Measurements from ENCODE around the gene ABHD14A.

ABHD14A gene

GRCh38 chr3:51958603-51959521 lies 16.0 kb upstream of the ABHD14A start:
- no peak for DNase-seq

DNA sequence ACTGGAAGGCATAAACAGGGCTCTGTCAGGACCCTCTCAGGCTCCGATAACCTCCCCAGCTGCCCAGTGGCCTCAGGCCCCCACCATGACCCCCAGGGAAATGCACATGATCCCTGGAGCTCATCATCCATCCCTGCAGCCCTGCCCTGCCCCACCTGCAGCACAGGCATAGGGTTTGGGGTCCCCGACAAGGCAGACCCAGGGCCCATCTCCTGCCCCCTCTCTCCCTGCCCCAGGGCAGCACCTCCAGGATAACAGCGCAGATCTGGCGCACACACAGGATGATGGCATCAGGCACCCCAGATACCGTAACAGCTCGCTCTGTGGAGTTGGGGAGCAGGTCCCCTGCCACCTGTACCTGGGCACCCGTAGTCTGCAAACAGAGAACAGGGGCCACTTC lies 15.2 kb upstream of the ABHD14A start:
- DNase-seq = no peak

GRCh38 chr3:51960386-51960785 lies 14.5 kb upstream of the ABHD14A start:
- DNase-seq = no peak

DNA sequence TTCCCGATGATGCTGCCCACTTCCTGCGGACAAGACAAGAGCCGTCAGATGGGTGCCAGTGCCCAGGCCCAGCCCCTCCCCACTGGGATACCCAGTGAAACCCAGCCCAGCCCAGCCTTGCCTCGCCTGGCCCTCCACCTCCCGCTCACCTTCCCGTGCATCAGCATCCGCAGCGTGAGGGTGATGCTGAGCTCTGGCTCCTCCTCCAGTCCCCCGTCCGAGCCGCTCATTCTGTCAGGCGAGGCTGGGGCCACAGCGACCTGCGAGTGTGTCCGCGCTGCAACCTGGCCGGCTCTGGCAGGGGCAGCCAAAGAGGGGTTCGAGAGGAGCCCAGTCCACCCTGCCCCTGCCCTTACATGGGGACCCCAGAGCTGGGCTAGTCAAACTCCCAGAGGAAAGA lies 13.9 kb upstream of the ABHD14A start:
- no peak for DNase-seq

- no peak for DNase-seq
Observed at GRCh38 chr3:51961602-51962569, 13.0 kb upstream of the ABHD14A start.

- no peak for DNase-seq
Observed at GRCh38 chr3:51962854-51963530, 11.9 kb upstream of the ABHD14A start.

- DNase-seq = no peak
Observed at GRCh38 chr3:51963951-51964451, 10.9 kb upstream of the ABHD14A start.

DNA sequence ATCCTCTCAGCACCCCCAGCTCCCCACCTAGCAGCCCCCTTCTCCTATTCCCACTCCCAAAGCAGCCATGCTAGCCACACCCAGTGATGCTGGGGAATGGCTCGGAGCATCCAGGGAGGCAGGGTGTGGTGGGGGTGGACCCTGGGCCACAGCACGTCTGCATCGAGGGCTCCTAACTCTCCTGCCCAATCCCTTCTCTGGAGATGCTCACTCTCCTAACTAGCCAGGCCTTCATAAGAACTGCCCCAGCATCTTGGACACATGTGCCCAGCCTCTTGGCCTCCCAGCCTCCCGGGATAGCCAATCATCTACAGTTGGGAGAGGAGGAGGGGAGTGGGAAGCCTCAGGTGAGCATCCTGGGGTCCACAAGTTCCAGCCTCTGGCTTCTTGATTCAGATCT lies 10.3 kb upstream of the ABHD14A start:
- no peak for DNase-seq

GRCh38 chr3:51966016-51966415 lies 8.8 kb upstream of the ABHD14A start:
- DNase-seq = no peak

DNA sequence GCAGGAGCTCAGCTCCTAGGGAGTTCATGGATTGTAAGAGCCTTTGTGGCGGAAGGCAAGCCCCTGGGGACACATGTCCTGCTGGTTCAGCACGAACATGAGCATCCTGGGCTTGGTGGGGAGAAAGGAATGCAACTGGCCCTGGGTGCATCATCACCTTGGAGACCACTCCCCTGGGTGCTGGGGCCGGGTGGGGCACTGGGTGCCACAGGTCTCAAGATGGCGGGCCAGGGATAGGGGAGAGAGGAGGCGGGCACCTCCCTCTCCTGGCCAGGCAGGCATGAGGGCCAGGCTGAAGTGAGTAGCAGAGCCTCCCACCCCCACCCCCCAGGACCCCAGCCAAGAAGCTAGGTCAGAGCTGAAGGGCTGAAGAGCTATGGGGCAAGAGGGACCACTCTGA lies 8.4 kb upstream of the ABHD14A start:
- no peak for DNase-seq

DNA sequence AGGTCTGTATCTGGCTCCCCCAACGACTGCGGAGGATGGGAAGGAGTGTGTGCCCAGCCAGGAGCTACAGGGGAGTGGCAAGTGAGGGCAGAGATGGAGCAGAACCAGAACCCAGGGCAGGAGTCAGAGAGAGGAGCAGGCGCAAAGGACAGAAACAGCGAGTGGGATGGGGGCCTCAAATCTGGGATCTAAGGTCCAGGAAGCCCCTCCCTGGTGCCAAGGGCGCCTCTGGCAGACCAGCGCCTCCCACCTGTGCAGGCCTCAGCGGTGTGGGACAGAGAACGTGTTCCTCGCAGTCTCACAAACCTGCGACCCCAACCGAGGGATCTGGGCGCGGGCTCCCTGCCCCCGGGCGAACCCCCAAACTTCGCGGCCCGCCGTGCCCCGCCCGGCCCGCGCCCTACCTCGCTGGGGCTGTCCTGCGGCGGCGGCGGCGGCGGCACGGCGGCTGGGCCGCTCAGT lies 7.9 kb upstream of the ABHD14A start:
- DNase-seq = no peak

- peak; percentile 60 for DNase-seq
Observed at GRCh38 chr3:51967384-51968169, 7.3 kb upstream of the ABHD14A start, which contains the start of gene PCBP4. TSS of gene PCBP4 (minus strand) at chr3:51967454. CDS start at chr3:51961240, 6,214 bp downstream.

GRCh38 chr3:51968170-51968775 lies 6.6 kb upstream of the ABHD14A start:
- DNase-seq = peak; percentile 31

DNA sequence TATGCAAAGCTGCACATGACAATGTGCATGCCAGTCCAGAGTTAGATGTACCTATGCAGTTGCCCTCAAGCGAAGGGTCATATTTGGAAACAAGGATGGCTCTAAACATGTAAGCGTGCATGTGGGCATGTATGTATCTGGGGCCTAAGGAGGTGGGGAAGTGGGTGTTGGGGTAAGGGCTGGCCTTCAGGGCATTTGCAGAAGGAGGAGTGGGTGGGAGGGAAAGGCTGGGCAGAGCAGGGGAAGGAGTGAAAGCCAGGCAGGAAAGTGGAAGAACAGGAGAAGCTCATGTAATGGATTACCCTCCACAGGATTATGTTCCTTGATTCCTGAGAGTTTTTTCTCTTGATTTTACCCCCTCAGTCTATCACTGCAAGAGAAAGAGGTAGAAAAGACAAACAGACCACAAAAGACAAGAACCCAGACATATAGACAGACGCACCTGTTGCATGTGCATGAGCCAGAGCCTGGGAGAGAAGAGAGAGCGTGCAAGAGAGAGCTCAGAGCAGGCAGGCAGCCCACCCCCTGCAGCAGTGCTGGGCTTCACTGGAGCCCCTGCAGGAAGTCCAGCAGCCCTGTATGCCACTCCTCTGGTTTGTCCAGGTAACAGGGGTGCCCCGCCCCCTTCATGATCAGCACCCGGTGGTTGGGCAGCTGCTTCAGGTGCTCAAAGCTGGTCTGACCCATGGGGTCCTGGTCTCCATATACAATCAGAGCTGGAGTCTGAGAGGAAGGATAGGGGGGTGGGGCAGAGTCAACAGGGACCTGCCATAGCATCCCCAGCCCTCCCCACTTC lies 5.8 kb upstream of the ABHD14A start:
- DNase-seq = no peak

DNA sequence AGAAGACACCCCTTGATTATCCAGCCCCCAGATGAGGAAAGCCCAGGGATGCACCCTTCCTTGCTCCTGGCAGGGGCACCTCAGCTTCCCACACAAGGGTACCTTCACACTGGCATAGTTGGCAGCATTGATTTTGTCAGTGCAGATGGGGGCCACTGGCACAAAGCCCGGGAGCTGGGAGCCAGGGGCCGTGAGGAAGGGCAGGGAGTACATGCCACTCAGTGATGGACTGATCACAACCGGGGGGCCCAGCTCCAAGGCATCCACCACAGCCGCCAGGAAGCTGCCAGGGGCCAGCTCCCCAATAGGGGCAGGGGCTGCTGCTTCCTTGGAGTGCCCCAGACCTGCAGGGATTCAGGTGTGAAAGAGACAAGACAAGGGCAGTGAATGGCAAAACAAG lies 5.0 kb upstream of the ABHD14A start:
- DNase-seq = no peak

GRCh38 chr3:51970606-51971300 lies 4.1 kb upstream of the ABHD14A start:
- DNase-seq = no peak

- no peak for DNase-seq
Observed at GRCh38 chr3:51971350-51971749, 3.5 kb upstream of the ABHD14A start.

GRCh38 chr3:51974277-51974962 lies 444 bp upstream of the ABHD14A start:
- DNase-seq = no peak

Data from fibroblast of skin of right quadriceps (primary cell).